COLO668 (cell line): Measurements from ENCODE around the gene RWDD4.
"Not testable (repeated sequence)": the region's sequence is repeated elsewhere in the genome, so short reads cannot be mapped to it uniquely, and the experiment has no call there.

Experiments
- DNase-seq: peaks from one replicate; lab custom pipeline; 2025; ENCODE audit not compliant: unreplicated experiment; lab: John Stamatoyannopoulos, UW

The RWDD4 gene

GRCh38 chr4:183636503-183636902, 22.5 kb downstream of the RWDD4 start:
- no peak for DNase-seq

DNA sequence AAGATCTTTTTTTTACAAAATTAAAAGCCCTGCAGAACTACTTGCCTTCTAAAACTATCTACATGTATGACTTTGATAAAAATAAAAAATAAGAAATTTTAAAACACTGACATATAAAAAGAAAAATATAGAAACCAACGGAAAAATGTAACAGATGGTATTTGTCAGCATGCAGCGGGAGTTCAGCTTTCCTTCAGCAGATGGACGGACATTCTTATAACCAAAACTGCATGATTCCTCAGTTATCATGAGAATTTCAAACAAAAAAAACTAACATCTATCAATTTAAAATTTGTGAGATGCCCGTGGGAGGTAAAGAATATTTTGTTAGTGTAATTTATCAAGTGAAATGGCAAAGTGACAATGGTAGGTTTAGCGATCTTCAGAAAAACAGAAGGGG, 23.2 kb downstream of the RWDD4 start:
- DNase-seq: no peak

- DNase-seq: no peak
These were observed 23.7 kb downstream of the RWDD4 start for GRCh38 chr4:183635321-183635720.

- no peak for DNase-seq
These were observed 25.2 kb downstream of the RWDD4 start for GRCh38 chr4:183633476-183634400.

- DNase-seq: no peak
These were observed 26.3 kb downstream of the RWDD4 start for GRCh38 chr4:183632689-183633088.

DNA sequence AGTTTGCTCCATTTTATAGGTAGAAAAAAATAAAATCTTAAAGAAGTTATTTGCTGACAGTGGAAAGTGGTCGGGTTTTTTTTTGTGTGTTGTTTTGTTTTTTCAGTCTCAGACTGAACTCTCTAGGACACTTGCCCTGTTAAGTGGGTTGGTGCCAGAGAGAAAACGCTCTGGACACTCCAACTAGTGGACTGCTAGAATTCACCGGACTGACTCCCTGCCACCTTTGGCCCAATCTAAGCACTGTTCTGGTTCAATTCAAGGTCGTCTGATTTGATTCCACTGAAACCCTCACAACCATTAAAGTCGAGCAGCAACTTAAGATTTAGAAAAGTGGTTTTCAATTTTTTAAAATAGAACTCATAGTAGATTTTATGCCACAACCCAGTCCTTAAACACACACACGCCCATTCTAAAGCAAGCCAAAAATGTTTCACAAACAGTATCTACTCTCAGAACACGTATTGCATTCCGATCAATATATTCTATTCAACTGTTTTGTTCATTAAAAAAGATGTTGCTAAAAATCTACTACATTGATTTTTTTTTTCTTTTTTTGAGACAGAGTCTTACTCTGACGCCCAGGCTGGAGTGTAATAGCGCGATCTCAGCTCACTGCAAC, 27.3 kb downstream of the RWDD4 start:
- DNase-seq: no peak

DNA sequence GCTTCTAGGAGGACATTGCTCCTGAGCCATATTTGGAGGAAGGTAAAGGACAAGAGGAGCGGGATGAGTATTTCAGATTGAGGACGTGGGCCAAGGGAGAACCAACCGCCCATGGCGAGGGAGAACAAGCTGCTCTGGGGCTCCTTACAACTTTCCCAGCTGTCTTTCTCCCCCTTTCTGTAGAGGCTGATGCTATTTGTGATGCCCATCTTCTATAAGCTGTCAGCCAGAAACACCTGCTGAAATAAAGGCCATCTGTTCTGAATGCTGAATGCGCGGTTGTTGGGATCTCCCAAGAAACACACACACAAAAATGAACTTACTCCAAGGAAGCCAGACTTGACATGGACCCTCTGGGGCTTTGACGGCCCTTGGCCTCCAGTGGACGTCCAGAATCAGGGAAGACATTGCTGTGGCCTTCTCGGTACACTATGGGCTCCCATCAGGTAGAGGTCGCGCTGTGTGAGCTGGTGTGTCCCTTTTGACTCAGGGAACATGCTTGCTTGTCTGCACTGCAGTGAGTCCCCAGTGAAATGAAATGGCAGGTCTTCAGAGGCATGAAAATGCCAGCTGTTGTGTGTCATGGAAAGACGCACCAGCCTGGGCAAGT, 30.9 kb downstream of the RWDD4 start:
- no peak for DNase-seq

GRCh38 chr4:183627286-183627685, 31.7 kb downstream of the RWDD4 start:
- not testable (repeated sequence) for DNase-seq

GRCh38 chr4:183626168-183626567, 32.8 kb downstream of the RWDD4 start:
- DNase-seq: no peak

DNA sequence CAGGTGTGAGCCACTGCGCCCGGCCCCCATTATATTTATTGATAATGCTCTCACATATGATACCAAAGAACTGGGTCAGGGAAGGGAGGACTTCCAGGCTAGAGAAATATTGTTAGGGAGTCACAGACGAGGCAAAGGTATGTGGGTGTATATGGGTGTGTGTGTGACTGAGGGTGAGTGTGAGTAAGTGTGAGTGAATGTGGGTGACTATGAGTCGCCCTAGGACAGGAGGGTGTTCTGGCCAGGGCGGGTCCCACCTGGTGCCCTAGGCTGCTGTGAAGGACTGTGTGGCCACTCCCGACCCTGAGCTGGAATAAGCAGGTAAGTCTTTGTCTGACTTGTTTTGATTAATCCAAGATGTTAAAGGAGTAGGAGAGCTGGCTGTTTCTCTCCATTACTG, 34.4 kb downstream of the RWDD4 start:
- DNase-seq: no peak

DNA sequence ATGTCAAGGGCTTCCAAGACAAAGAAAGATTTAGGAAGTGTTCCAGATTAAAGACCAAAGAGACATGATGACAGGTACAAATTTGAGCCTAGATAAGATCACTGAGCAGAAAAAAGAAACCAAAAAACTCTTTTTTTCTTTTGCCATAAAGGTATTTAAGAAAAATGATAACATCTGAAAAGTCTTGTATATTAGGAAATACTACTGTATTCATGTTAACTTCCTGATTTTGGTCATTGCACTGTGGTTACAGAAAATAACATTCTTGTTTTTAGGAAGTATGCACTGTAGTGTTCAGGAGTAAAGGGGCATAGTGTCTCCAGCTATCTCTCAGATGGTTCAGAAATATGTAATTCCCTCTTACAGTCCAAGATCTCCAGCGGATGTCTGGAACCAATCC, 37.1 kb downstream of the RWDD4 start:
- DNase-seq: no peak

DNA sequence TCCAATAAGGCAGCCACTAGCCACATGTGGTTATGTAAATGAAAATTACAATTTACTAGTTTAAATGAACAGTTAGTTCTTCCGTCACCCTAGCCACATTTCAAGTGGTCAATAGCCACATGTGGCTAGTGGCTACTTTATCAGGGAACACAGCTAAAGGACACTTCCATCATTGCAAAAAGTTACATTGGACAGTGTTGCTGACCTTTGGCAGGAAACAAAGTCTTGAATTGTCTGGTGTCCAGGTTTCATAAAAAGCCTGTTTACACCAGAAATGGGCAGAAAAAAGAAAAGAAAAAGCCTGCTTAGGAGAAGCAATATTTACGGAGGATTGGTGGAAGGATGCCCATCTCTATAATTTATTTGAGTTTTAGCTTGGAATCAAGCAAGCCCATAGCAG, 38.6 kb downstream of the RWDD4 start:
- DNase-seq: no peak

- no peak for DNase-seq
These were observed 40.3 kb downstream of the RWDD4 start for GRCh38 chr4:183618681-183619080.

GRCh38 chr4:183617075-183617474, 41.9 kb downstream of the RWDD4 start:
- no peak for DNase-seq

DNA sequence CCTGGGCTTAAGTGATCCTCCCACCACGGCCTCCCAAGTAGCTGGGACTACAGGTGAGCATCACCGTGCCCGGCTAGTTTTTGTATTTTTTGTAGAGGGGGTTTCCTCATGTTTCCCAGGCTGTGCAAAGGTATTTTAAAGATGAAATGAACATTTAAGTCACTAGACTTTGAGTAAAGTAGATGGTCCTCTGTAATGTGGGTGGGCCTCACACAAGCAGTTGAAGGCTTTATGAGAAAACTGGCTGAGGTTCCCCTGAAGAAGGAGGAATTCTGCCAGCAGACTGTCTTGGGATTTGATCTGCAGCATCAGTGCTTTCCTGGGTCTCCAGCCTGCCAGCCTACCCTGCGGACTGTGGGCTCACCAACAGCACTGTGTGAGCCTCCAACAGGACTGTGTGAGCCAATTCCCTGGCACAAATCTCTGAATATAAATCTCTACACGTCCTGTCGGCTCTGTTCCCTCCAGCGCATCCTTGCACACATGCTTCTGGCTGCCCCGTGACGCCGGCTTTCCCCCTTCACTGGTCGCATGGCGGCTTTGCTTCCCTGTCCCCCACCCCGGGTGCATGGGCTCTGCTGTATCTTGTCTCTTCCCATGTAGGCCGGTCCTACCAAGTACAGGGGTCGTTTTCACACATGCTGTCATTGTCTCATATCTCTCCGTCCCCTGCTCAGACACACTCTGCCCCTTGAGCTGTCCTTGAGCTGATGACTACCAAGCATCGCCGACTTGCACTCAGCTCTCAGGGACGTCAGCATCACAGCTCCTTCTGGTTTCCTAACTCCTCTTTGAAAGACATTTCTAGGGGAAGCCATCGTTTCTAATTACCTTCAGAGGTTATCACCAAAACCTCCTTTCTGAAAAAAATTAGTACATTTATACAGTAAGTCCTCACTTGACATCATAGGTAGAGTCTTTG, 46.4 kb downstream of the RWDD4 start:
- DNase-seq: no peak

- DNase-seq: no peak
These were observed 47.7 kb downstream of the RWDD4 start for GRCh38 chr4:183611210-183611830.

GRCh38 chr4:183610613-183611012, 48.4 kb downstream of the RWDD4 start:
- DNase-seq: no peak

DNA sequence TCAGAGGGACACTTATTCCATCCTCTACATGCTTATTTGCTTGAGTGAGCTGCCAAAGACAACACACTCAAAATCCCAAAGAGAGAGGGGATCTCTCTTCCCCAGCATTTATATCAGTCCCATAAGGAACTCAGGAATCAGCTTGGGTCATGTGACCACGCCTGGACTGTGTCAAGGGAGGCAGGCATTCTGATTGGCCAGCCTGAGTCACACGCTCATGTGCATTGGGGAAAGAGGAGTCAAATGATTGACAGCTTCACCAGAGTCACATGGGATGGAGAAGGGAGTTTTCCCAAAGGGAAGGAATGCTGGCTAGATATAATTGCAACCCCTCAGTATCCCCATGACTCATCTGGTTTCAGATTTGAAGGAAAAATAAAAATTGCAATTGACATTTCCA, 49.0 kb downstream of the RWDD4 start:
- no peak for DNase-seq

GRCh38 chr4:183609151-183609550, 49.8 kb downstream of the RWDD4 start:
- DNase-seq: no peak

GRCh38 chr4:183607894-183608293, 51.1 kb downstream of the RWDD4 start:
- DNase-seq: no peak
